K562 (cell line): Measurements from ENCODE around the gene IZUMO1R. TPM values are rescaled to one million over a fixed set of nuclear protein-coding genes. Genes with fewer than 3 reads are reported as not detected.

Source experiments
- ATAC-seq: fragments of 200-7000 bp; cut with Tn5 transposase; 3 replicates; pipeline ENCODE4 v1.9.1; 2020; ENCODE audit warnings: moderate library complexity
- BruUV-seq: library from RNA; stranded (reverse); fragments of 400-500 nt; replicated peaks from 2 replicates; lab custom pipeline; 2021; lab: Mats Ljungman, UMichigan
- CTCF ChIA-PET: fragments of 300-600 bp; formaldehyde crosslinking; extraction: SDS; loops from one replicate; lab custom pipeline; 2021; ENCODE audit warnings: low intra/inter-chr PET ratio; lab: Yijun Ruan, JAX
- POLR2A ChIA-PET: fragments of 300-600, 350-650 bp; sonication (Branson Sonifier 250); formaldehyde crosslinking; extraction: SDS; loops from one replicate; lab custom pipeline; 2021; ENCODE audit warnings: antibody characterized with exemption, inconsistent platforms; lab: Yijun Ruan, JAX
- DNase-seq, 4 experiments: peaks; one replicate each; pipeline versions ENCODE4 v3.0.0 to v3.0.0-alpha.2; 2011 to 2018; ENCODE audit warnings: low spot score in 3 of 4, mixed read lengths in 3 of 4; ENCODE audit errors: extremely low read depth in 1 of 4
- FAIRE-seq: peaks from 2 replicates; lab custom pipeline; 2011; peaks lifted over from hg19 to GRCh38; lab: Jason Lieb, UNC
- H2AFZ ChIP-seq: 2 replicates; pipeline ENCODE4 v1.6.0; 2011; ENCODE audit warnings: low read depth, low read length, control low read depth, inconsistent platforms
- H3K27ac ChIP-seq: fragments of 200-600 bp; 3 replicates; pipeline ENCODE4 v1.8.0; 2011; ENCODE audit warnings: low read depth, mild to moderate bottlenecking, control low read depth, inconsistent platforms, low read length, moderate library complexity, mixed read lengths; ENCODE audit errors: extremely low read depth
- H3K27me3 ChIP-seq, 2 experiments: fragments of 300-600 bp in 1 of 2; 2 replicates in 1 of 2; 3 replicates in 1 of 2; pipeline versions ENCODE4 v1.6.0 to v1.8.0; 2011; ENCODE audit warnings: inconsistent platforms in 2 of 2, low read length in 2 of 2, mild to moderate bottlenecking in 1 of 2, mixed read lengths in 1 of 2, moderate library complexity in 1 of 2; ENCODE audit not compliant: control insufficient read depth in 2 of 2, insufficient read depth in 2 of 2
- H3K36me3 ChIP-seq: fragments of 300-600 bp; 3 replicates; pipeline ENCODE4 v1.8.0; 2011; ENCODE audit warnings: mild to moderate bottlenecking, low read length, inconsistent platforms; ENCODE audit not compliant: control insufficient read depth, insufficient read depth
- H3K4me1 ChIP-seq, 2 experiments: fragments of 200-600 bp in 1 of 2; replicated peaks in 1 of 2; 2 replicates in 1 of 2; 3 replicates in 1 of 2; pipeline versions ENCODE4 v1.5.1 to v1.8.0; 2011; ENCODE audit warnings: inconsistent platforms in 2 of 2, low read length in 2 of 2, mild to moderate bottlenecking in 1 of 2, mixed read lengths in 1 of 2, moderate library complexity in 1 of 2; ENCODE audit not compliant: control insufficient read depth in 2 of 2, insufficient read depth in 2 of 2
- H3K4me2 ChIP-seq: 2 replicates; pipeline ENCODE4 v1.6.1; 2011; ENCODE audit warnings: low read length, control low read depth, inconsistent platforms, mixed read lengths; ENCODE audit not compliant: insufficient read depth
- H3K4me3 ChIP-seq: fragments of 200-600 bp; sonication (generic), shearing (Covaris generic); 2 replicates; pipeline ENCODE4 v1.5.1; 2016; ENCODE audit warnings: control low read depth, inconsistent platforms
- H3K79me2 ChIP-seq: fragments of 200-600 bp; 3 replicates; pipeline ENCODE4 v1.8.0; 2011; ENCODE audit warnings: low read length, inconsistent platforms; ENCODE audit not compliant: control insufficient read depth, insufficient read depth
- H3K9ac ChIP-seq, 2 experiments: 2 replicates each; pipeline versions ENCODE4 v1.6.0 to v1.6.1; 2011; ENCODE audit warnings: low read depth in 2 of 2, low read length in 2 of 2, control low read depth in 1 of 2, inconsistent platforms in 1 of 2, mild to moderate bottlenecking in 1 of 2, mixed read lengths in 1 of 2; ENCODE audit not compliant: insufficient read depth in 1 of 2
- H3K9me1 ChIP-seq: one replicate; pipeline ENCODE4 v1.6.0; 2011; ENCODE audit warnings: inconsistent platforms, mild to moderate bottlenecking, low read length, moderate library complexity; ENCODE audit not compliant: control insufficient read depth, insufficient read depth
- H3K9me3 ChIP-seq: replicated peaks from 2 replicates; pipeline ENCODE4 v1.5.1; 2011; ENCODE audit warnings: low read depth, low read length, inconsistent platforms; ENCODE audit not compliant: control insufficient read depth, insufficient read depth
- H4K20me1 ChIP-seq: replicated peaks from 2 replicates; pipeline ENCODE4 v1.6.1; 2011; ENCODE audit warnings: low read length, inconsistent platforms, mixed read lengths; ENCODE audit not compliant: control insufficient read depth, insufficient read depth
- BRF1 ChIP-seq: IDR thresholded peaks from 3 replicates; pipeline ENCODE4 v1.6.1; 2011; ENCODE audit warnings: borderline replicate concordance, mild to moderate bottlenecking; ENCODE audit not compliant: insufficient read length; ENCODE audit errors: extremely low read depth
- HDAC1 ChIP-seq, 2 experiments: fragments of 450-650 bp; IDR thresholded peaks; 2 replicates each; pipeline ENCODE4 v1.6.1; 2016 to 2017; ENCODE audit warnings: inconsistent platforms in 1 of 2, mild to moderate bottlenecking in 1 of 2, moderate library complexity in 1 of 2
- NCOA1 ChIP-seq: fragments of 450-650 bp; IDR thresholded peaks from 2 replicates; pipeline ENCODE4 v1.6.1; 2016; ENCODE audit warnings: low read depth
- NR2C2 ChIP-seq, 2 experiments: fragments of 200-800 bp in 1 of 2; sonication (Bioruptor generic) in 1 of 2; sonication (generic) in 1 of 2; formaldehyde crosslinking in 1 of 2; IDR thresholded peaks; 2 replicates each; pipeline versions ENCODE4 v1.6.1 to v1.8.0; 2016 to 2022; ENCODE audit warnings: mild to moderate bottlenecking in 1 of 2, missing compliant biosample characterization in 1 of 2, missing genetic modification characterization in 1 of 2, missing genetic modification reagents in 1 of 2
- TAF15 ChIP-seq: fragments of 200-400 bp; formaldehyde crosslinking; IDR thresholded peaks from 2 replicates; pipeline ENCODE4 v1.6.1; 2017; ENCODE audit warnings: mild to moderate bottlenecking, low read depth, low read length, moderate library complexity
- TAF7 ChIP-seq: fragments of 450-650 bp; IDR thresholded peaks from 2 replicates; pipeline ENCODE4 v1.6.1; 2016; ENCODE audit warnings: missing genetic modification characterization, missing compliant biosample characterization
- ZKSCAN8 ChIP-seq: fragments of 200-800 bp; sonication (Bioruptor generic); IDR thresholded peaks from 2 replicates; pipeline ENCODE4 v1.6.1; 2016; ENCODE audit warnings: missing genetic modification characterization, missing compliant biosample characterization
- ZNF311 ChIP-seq: fragments of 250-450 bp; sonication (Bioruptor Pico); IDR thresholded peaks from 2 replicates; pipeline ENCODE4 v1.4.0; 2020; ENCODE audit warnings: mild to moderate bottlenecking, moderate library complexity
- WGBS: fragments of 100-300 bp; shearing (Covaris generic); methylation state at CpG from one replicate; pipeline ENCODE4 v1.1.6; 2016; ENCODE audit warnings: low coverage, mixed read lengths; ENCODE audit not compliant: insufficient coverage; ENCODE audit errors: missing lambda C conversion rate; 5-methylcytosine and 5-hydroxymethylcytosine counted together
- in situ Hi-C: fragments of 300-500 bp; cut with MboI; formaldehyde crosslinking; loops from 4 replicates; pipeline ENCODE4 v1.15.0; 2018; ENCODE audit warnings: inconsistent platforms, mixed read lengths
- intact Hi-C: fragments of 100-400 bp; cut with micrococcal nuclease; formaldehyde crosslinking; loops from 2 replicates; pipeline ENCODE4 v1.14.2; 2022
- polyA plus RNA-seq, 8 experiments: library from polyadenylated mRNA; depleted of rRNA in 4 of 8; stranded (reverse) in 5 of 8; unstranded in 3 of 8; fragments of >200 nt; fragmentation: Nextera tagmentation in 2 of 8; fragmentation: Illumina TruSeq in 1 of 8; extraction: Ambion mirVana in 2 of 8; extraction: Trizol in 1 of 8; gene quantifications; 2 replicates each; pipeline versions ENCODE4 v1.2.1 to v1.2.3, GENCODE V29; 2011 to 2014; ENCODE audit warnings: inconsistent platforms in 1 of 8, missing spikeins in 1 of 8
- total RNA-seq, 7 experiments: library from RNA; depleted of rRNA in 6 of 7; stranded (reverse); fragments of >200 nt in 6 of 7; fragmentation: Illumina TruSeq in 2 of 7; extraction: Trizol in 2 of 7; gene quantifications; 2 replicates each; pipeline versions ENCODE4 v1.2.1 to v1.2.3, GENCODE V29; 2011 to 2021; ENCODE audit warnings: low replicate concordance in 1 of 7
- TF ChIP-seq, protein P1 (sequence below), 2 experiments: fragments of 450-650 bp; formaldehyde crosslinking in 1 of 2; IDR thresholded peaks; 2 replicates each; pipeline versions ENCODE4 v1.4.0 to v1.6.1; 2014 to 2020; ENCODE audit warnings: mild to moderate bottlenecking in 2 of 2, borderline replicate concordance in 1 of 2, low read depth in 1 of 2
- TF ChIP-seq, protein P2 (sequence below), 3 experiments: fragments of 200-800 bp in 1 of 3; fragments of 250-450 bp in 1 of 3; fragments of 450-650 bp in 1 of 3; sonication (Bioruptor Pico) in 1 of 3; sonication (Bioruptor generic) in 1 of 3; formaldehyde crosslinking in 1 of 3; IDR thresholded peaks; 2 replicates each; pipeline versions ENCODE4 v1.6.1 to v1.8.0; 2016 to 2022; ENCODE audit warnings: mild to moderate bottlenecking in 2 of 3, missing genetic modification characterization in 2 of 3, missing compliant biosample characterization in 1 of 3, moderate library complexity in 1 of 3

The IZUMO1R gene
- total and polyA plus RNA-seq, 9 of the 15 experiments (the other 6 are each of a cell fraction or from before 2014, with no cell fraction given): not detected

- no peaks in the 10 kb centered on the region for H3K9me1 ChIP-seq
- intact Hi-C loops (loop anchor here (5.0 to 10.0 kb wide), 4 partner anchors 88 to 435 kb away; no protein-coding TSS in a partner anchor), in situ Hi-C loops (loop anchor here (10.0 kb wide), 1 partner anchor 175 kb away; no protein-coding TSS in a partner anchor)
- no peak for DNase-seq
- H3K4me3 ChIP-seq: no peak overlapping the region
- H3K4me1 ChIP-seq: no peaks in the 10 kb centered on the region
- no peak for FAIRE-seq
- no peak overlapping the region for H2AFZ ChIP-seq
- CTCF ChIA-PET: no interaction called here
- no peaks in the 10 kb centered on the region for H4K20me1 ChIP-seq
- POLR2A ChIA-PET: no interaction called here
- BruUV-seq: no TSS peak
- H3K4me2 ChIP-seq: no peak overlapping the region
- H3K9ac ChIP-seq: no peak overlapping the region
- no peak for ATAC-seq
- peaks cover 4 to 7% of the 10 kb centered on the region in 2 experiments; a peak in 4 of 5 replicates for H3K27me3 ChIP-seq
- no peak overlapping the region for H3K27ac ChIP-seq
- H3K9me3 ChIP-seq: no peaks in the 10 kb centered on the region
- H3K36me3 ChIP-seq: no peaks in the 10 kb centered on the region
- H3K79me2 ChIP-seq: no peaks in the 10 kb centered on the region
- 5% methylated on average over 3 of the region's 3 CpGs for WGBS
- TF ChIP-seq BRF1 (no peak), TAF15 (no peak), ZKSCAN8 (CRISPR knock-in tag) (no peak), NR2C2 (CRISPR knock-in tag; IDR thresholded peaks at IDR 0.05) (no peak), NR2C2 (tag; IDR thresholded peaks at IDR 0.05) (no peak), HDAC1 (IDR thresholded peaks at IDR 0.05) (no peak), ZNF311 (CRISPR knock-in tag) (no peak), TAF7 (tag) (no peak), NCOA1 (no peak)
- TF ChIP-seq, protein P1, sequence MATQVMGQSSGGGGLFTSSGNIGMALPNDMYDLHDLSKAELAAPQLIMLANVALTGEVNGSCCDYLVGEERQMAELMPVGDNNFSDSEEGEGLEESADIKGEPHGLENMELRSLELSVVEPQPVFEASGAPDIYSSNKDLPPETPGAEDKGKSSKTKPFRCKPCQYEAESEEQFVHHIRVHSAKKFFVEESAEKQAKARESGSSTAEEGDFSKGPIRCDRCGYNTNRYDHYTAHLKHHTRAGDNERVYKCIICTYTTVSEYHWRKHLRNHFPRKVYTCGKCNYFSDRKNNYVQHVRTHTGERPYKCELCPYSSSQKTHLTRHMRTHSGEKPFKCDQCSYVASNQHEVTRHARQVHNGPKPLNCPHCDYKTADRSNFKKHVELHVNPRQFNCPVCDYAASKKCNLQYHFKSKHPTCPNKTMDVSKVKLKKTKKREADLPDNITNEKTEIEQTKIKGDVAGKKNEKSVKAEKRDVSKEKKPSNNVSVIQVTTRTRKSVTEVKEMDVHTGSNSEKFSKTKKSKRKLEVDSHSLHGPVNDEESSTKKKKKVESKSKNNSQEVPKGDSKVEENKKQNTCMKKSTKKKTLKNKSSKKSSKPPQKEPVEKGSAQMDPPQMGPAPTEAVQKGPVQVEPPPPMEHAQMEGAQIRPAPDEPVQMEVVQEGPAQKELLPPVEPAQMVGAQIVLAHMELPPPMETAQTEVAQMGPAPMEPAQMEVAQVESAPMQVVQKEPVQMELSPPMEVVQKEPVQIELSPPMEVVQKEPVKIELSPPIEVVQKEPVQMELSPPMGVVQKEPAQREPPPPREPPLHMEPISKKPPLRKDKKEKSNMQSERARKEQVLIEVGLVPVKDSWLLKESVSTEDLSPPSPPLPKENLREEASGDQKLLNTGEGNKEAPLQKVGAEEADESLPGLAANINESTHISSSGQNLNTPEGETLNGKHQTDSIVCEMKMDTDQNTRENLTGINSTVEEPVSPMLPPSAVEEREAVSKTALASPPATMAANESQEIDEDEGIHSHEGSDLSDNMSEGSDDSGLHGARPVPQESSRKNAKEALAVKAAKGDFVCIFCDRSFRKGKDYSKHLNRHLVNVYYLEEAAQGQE (IDR thresholded peaks at IDR 0.05; ENCODE audit: borderline replicate concordance): no peak
- TF ChIP-seq, protein P1 (CRISPR knock-in tag; IDR thresholded peaks at IDR 0.05; ENCODE audit: low read depth): no peak
- TF ChIP-seq, protein P2, sequence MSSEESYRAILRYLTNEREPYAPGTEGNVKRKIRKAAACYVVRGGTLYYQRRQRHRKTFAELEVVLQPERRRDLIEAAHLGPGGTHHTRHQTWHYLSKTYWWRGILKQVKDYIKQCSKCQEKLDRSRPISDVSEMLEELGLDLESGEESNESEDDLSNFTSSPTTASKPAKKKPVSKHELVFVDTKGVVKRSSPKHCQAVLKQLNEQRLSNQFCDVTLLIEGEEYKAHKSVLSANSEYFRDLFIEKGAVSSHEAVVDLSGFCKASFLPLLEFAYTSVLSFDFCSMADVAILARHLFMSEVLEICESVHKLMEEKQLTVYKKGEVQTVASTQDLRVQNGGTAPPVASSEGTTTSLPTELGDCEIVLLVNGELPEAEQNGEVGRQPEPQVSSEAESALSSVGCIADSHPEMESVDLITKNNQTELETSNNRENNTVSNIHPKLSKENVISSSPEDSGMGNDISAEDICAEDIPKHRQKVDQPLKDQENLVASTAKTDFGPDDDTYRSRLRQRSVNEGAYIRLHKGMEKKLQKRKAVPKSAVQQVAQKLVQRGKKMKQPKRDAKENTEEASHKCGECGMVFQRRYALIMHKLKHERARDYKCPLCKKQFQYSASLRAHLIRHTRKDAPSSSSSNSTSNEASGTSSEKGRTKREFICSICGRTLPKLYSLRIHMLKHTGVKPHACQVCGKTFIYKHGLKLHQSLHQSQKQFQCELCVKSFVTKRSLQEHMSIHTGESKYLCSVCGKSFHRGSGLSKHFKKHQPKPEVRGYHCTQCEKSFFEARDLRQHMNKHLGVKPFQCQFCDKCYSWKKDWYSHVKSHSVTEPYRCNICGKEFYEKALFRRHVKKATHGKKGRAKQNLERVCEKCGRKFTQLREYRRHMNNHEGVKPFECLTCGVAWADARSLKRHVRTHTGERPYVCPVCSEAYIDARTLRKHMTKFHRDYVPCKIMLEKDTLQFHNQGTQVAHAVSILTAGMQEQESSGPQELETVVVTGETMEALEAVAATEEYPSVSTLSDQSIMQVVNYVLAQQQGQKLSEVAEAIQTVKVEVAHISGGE (CRISPR knock-in tag; IDR thresholded peaks at IDR 0.05): no peak
Measured at GRCh38 chr11:94329501-94329900, 25.1 kb downstream of the IZUMO1R start.
